HG03196 (cell line): ENCODE data around the gene TSC22D1.
A peak's percentile ranks its signal among the peaks of the same experiment; 100 is the strongest.
"Not testable (repeated sequence)": the region's sequence is repeated elsewhere in the genome, so short reads cannot be mapped to it uniquely, and the experiment has no call there.

Experiments used
- ATAC-seq: cut with Tn5 transposase; IDR thresholded peaks from one replicate; pipeline ENCODE4 v1.9.1; 2021; ENCODE audit not compliant: unreplicated experiment

Gene TSC22D1

DNA sequence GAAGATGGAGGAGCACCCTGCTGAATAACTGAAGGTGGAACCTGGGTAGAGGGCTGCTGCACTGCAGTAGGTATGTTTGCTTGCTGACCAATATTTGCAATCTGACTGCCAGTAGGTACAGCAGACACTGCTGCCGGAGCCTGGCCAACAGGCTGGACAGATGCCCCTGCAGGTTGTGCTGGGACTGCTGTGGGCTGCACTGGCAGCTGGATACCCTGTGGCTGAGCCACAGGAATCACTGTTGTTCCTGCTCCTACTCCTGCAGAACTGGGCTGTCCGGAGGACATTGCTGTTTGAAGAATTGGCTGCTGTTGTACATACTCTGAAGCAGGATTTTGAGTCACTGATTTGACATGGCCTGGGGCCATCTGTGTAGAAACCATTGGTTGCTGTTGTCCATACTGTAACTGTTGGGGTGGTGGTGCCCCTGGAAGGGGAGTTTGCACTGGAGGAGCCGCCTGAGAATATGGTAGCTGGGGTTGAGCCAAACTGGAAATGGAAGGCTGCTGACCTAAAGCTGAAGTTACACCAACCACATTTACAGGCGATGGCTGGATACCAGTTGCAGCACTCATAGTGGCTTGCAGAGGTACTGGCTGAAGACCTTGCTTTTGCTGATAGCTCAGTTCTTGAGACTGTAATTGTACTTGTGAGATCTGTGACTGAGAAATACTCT, 2.2 kb downstream of the TSC22D1 start:
- ATAC-seq: no peak

- ATAC-seq: no peak
These were observed 3.1 kb downstream of the TSC22D1 start for GRCh38 chr13:44573071-44573470.

DNA sequence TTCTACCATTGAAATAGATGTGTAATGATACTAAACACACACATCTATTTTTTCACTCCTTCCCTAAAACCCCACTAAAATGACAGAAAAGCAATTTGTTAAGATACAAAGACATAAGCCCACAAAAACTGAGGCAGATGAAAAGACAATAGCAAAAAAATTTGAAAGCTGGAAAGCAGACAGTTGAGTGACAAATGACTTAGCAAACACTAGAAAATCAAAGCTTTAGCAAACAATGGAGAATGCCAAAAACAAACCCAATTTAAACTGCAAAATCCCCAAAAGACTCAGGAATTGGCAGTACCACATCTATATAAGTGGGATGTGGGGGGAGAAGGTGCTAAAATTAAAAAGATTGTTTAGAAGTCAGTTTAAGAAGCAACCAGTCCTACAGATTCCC, 9.5 kb downstream of the TSC22D1 start:
- no peak for ATAC-seq

DNA sequence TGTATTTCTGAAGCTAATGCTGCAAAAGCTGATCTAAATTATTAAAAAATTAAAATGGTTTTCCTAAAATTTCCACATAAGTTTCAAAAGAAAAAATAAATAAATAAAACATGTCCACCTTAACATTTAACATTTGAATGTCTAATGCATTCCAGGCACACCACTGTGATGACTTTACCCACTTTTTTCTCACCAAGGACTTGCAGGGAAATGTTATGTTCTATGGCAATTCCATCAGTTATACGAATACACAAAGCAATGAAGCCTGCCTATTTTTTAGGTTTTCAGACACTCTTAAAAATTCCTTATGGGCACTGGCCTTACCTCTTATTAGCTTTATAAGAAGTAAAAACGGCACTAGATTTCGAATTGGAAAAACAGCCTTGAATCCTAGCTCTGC, 10.2 kb downstream of the TSC22D1 start:
- no peak for ATAC-seq

DNA sequence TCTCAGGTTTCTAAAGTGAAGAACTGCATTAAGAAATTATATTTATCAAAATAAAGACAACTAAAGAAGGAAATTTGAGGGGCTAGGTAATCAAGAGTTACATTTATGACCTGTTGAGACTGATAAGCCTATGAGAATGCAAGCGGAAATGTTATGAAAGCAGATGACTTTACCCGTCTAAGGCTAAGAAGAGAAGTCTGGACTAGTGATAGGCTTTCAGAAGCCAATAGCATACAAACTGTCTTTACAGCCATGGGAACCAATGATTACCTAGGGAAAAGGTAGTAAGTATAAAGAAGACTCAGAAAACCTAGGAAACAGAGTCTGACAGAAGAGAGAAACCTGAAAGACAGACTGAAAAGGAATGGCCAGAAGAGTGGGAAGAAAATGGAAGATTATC, 11.2 kb downstream of the TSC22D1 start:
- ATAC-seq: no peak

- ATAC-seq: not testable (repeated sequence)
These were observed 13.3 kb downstream of the TSC22D1 start for GRCh38 chr13:44562853-44563252.

- no peak for ATAC-seq
These were observed 14.8 kb downstream of the TSC22D1 start for GRCh38 chr13:44561351-44561750.

DNA sequence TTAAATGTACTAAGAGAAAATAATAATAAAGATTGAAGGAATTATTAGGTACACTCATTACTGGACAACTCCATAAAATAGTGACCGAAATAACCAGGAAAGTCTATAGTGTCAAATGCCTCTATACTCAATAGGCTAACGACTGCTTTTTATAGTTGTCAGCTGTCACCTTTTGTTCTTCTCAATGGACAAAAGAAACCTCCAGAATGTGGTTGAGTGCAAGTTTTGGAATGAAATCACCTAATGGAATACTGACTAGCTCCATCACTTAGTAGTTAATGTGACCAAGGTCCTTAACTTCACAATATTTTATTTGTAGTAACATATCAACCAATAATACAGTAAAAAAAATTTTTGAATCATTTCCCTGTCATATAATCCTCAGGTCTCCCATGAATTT, 18.1 kb downstream of the TSC22D1 start:
- ATAC-seq: no peak

GRCh38 chr13:44555207-44555606, 20.9 kb downstream of the TSC22D1 start:
- ATAC-seq: no peak

- no peak for ATAC-seq
These were observed 26.7 kb downstream of the TSC22D1 start for GRCh38 chr13:44549476-44549875.

GRCh38 chr13:44546164-44546563, 30.0 kb downstream of the TSC22D1 start:
- no peak for ATAC-seq

- no peak for ATAC-seq
These were observed 32.8 kb downstream of the TSC22D1 start for GRCh38 chr13:44543369-44543768.

GRCh38 chr13:44542361-44542760, 33.8 kb downstream of the TSC22D1 start:
- ATAC-seq: no peak

- no peak for ATAC-seq
These were observed 34.5 kb downstream of the TSC22D1 start for GRCh38 chr13:44541601-44542000.

- no peak for ATAC-seq
These were observed 35.2 kb downstream of the TSC22D1 start for GRCh38 chr13:44540761-44541434.

GRCh38 chr13:44537248-44537647, 38.9 kb downstream of the TSC22D1 start:
- no peak for ATAC-seq

DNA sequence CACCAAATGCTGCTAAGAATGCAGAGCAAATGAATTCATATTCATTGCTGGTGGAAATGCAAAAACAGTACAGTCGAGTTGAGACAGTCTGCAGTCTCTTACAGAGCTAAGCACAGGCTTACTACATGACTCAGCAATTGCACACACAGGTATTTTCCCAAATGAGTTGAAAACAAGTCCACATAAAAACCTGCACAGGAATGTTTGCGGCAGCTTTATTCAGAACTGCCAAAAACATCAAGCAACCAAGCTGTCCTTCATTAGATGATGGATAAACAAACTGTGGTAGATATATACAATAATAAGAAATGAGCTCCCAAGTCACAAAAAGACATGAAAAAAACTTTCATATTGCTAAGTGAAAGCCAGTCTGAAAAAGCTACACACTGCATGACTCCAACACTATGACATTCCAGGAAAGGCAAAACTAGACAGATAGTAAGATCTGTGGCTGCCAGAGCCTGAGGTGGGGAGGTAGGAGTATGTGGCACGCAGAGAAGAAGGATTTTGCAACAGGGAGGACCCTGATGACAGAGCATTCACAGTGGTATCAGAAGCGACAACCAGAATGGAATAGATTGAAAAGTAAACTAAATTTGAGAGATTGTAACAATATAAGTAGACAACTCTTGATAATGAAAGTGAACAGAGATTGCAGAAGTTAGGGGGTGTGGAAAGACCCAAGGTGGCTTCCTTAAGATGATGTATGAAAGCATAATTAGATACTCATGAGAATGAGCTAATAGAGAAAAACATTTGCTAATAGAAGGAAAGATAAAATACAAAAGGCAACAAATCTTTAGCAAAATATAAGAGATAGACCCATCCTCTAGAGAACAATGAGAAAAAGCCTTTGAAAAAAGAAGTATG, 52.7 kb downstream of the TSC22D1 start:
- ATAC-seq: peak; percentile 54

- ATAC-seq: no peak
These were observed 56.5 kb downstream of the TSC22D1 start for GRCh38 chr13:44519642-44520041.

DNA sequence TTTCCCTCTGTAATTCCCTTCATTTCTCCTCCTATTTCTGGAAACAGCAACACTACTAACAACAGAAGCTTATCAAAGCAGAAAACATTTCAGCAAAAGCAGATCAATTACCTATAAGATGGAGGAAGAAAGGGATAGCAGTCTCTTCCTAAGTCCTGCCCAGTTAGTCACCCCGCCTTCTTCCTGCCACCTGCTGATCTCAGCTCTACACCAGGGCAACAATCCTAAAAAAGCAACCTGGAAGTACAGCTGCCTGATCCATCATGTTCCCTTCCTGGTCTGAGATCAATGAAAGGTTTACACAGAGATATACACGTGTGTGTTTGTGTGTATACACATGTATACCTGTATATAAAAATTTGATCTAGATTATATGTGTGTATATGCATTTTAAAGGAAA, 59.4 kb downstream of the TSC22D1 start:
- ATAC-seq: no peak

GRCh38 chr13:44514278-44514677, 61.9 kb downstream of the TSC22D1 start:
- no peak for ATAC-seq

- not testable (repeated sequence) for ATAC-seq
These were observed 66.3 kb downstream of the TSC22D1 start for GRCh38 chr13:44509853-44510252.

DNA sequence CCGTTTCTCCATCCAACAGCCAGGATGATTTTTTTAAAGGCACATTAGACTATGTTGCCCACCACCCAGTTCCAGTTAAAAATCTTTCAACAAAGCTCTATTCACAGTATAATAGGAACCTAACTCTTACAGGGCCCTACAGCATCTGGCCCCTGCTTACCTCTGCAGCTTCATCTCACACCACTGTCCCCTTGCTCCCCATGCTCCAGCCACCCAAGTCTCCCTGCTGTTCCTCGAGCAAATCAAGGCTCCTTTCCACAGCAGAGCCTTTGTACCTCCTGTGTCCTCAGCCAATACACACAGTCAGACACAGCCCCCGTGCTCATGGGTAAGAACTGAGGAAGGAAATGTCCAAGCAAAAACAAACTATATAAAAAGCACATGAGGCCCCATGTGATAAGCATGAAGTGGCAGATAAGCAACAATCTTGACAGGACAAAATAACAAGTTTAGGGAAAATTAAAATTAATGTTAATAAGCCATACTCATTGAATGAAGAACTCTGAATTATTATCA, 67.5 kb downstream of the TSC22D1 start:
- ATAC-seq: no peak
